DOHH2 (cell line): ENCODE measurements around the gene ADAM19.

Experiments used
- CTCF ChIP-seq: fragments of 200-600 bp; sonication (generic); IDR thresholded peaks from one replicate; pipeline ENCODE4 v1.5.1; 2014; ENCODE audit warnings: antibody characterized with exemption, mild to moderate bottlenecking, low read depth, low read length; ENCODE audit not compliant: poor library complexity, severe bottlenecking
- EZH2phosphoT487 ChIP-seq: fragments of 200-600 bp; sonication (generic); IDR thresholded peaks from 2 replicates; pipeline ENCODE4 v1.6.1; 2017; ENCODE audit warnings: borderline replicate concordance, mild to moderate bottlenecking, antibody characterized with exemption, low read length, moderate library complexity, mixed read lengths

DNA sequence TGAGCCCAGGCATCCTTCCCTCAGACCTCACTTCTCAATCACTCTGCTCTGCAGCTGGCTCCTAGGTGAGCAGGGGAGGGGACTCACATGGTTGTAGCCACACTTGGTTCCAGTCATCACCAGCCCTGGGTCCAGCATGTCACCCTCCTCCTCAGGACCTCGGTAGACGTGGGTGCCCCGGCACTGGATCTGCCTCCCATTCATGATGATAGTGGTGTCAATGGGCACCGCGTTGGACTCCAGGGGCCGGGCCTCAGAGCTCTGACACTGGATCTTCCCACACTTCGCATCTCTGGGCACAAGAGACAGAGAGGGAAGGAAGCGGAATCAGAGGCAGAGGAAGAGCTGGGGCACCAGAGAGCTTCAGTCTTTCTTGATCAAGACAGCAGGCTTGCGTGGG is 82.7 kb downstream of the ADAM19 start:
- TF ChIP-seq CTCF (no peak), EZH2phosphoT487 (no peak)
